Measurements from ENCODE around the gene BSX.

DNA sequence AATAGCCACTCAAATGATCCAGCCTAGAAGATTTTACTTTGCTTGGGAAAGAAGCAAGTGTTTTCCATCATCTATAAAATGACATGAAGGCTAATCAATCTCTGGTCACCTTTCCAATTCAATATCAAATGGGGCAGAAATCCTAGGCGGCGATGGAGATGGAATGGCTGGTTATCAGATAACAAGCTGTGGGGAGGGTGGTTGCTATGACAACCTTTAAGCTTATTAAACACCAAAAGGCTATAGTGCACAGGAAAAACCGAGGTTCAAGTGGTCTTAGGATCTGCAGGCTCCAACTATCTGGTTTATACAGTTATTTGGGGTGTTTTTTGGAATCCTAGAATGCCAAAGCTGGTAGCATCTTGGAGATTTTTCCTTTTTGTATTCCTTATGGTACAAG, 13.9 kb upstream of the BSX start:
- TF ChIP-seq POLR2A (IDR thresholded peaks at IDR 0.05; ENCODE audit: low read depth) (no peak), CTCF (IDR thresholded peaks at IDR 0.05) (no peak), EP300 (IDR thresholded peaks at IDR 0.05) (no peak), POLR2AphosphoS5 (IDR thresholded peaks at IDR 0.05) (no peak)

Data from esophagus muscularis mucosa (tissue), 4 donors.